T-helper 9 cell (primary cell): ENCODE data around the gene FAHD2A.
"Not testable (repeated sequence)": the region's sequence is repeated elsewhere in the genome, so short reads cannot be mapped to it uniquely, and the experiment has no call there.

ENCODE experiments used
- DNase-seq: peaks from one replicate; pipeline ENCODE4 v3.0.0-alpha.2; 2020

Gene FAHD2A

DNA sequence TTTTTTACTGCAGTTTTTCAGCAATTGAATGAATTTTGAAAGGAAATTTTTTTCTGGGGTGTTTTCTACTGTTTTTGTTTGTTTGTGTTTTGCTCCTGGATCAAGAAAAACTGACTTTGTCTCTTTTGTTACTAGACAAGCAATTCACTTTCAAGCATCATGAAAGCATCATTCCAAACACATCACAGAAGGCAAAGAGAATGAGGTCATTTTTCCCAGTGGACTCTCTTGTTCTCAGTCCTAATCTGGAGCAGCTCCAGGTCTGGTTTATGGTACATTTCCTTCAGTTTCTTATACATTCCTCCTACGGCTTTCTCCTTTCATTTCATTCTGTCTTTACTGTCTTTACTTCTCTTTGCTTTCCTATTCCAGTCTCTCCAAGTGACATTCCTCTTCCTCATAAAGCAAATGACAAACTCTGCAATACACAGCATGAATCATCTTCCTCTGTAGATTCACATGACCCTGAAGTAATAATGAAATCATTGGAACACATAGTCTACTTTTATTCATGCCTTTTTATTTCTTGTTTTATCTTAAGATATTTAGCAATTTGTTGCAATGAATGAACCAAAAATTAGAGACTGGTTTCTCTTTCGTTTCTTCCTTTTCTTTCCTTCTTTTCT is 40.1 kb downstream of the FAHD2A start:
- DNase-seq: not testable (repeated sequence)

- DNase-seq: not testable (repeated sequence)
These were observed 42.8 kb downstream of the FAHD2A start for GRCh38 chr2:95445317-95445716.

DNA sequence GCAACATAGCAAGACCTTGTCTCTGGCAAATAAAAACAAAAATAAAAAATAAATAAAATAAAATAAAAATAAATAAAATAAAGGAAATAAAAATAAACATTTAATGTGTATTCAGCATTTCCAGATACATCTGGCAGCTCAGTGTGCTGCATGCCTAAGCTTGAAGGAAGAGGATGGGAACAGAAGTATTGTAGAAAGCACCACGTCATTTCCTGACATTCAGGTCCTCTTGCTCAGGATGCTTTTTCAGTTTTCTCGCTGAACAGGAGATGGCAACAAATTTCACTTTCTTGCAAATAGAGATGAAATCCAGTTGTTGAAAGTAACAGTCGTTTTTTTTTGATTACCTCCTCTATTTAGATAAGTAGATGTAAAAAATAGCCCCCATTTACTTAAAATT is 60.8 kb downstream of the FAHD2A start:
- DNase-seq: not testable (repeated sequence)
